Gastroesophageal sphincter (tissue), 4 donors: ENCODE data around the gene MAB21L4. TPM values are rescaled to one million over a fixed set of nuclear protein-coding genes. Genes with fewer than 3 reads are reported as not detected.

Source experiments
- ATAC-seq: fragments of 150-250 bp; one replicate; pipeline ENCODE4 v1.9.1; 2016; ENCODE audit warnings: mild to moderate bottlenecking, moderate library complexity
- H3K27ac ChIP-seq, 4 donors: fragments of 200-600 bp; sonication (generic) in 3 of 4; 1 replicate in 3 of 4; 2 replicates in 1 of 4; pipeline ENCODE4 v1.5.1; 2016 to 2019
- H3K27me3 ChIP-seq: fragments of 200-600 bp; sonication (generic); one replicate; pipeline ENCODE4 v1.5.1; 2019
- H3K36me3 ChIP-seq, 2 donors: fragments of 200-600 bp; sonication (generic); one replicate each; pipeline ENCODE4 v1.5.1; 2019; ENCODE audit warnings: control low read depth in 1 of 2
- H3K4me1 ChIP-seq, 3 donors: fragments of 200-600 bp; sonication (generic); 1 replicate in 2 of 3; 2 replicates in 1 of 3; pipeline ENCODE4 v1.5.1; 2016 to 2019; ENCODE audit warnings: control low read depth in 2 of 3
- H3K4me3 ChIP-seq, 2 donors: fragments of 200-600 bp; sonication (generic); one replicate each; pipeline ENCODE4 v1.5.1; 2019; ENCODE audit warnings: mild to moderate bottlenecking in 1 of 2, moderate library complexity in 1 of 2
- H3K9me3 ChIP-seq, 3 donors: fragments of 200-600 bp; sonication (generic); one replicate each; pipeline ENCODE4 v1.5.1; 2017 to 2019; ENCODE audit warnings: control low read depth in 2 of 3
- EP300 ChIP-seq: sonication (generic); formaldehyde crosslinking; IDR thresholded peaks from one replicate; pipeline ENCODE4 v1.6.1; 2017; ENCODE audit warnings: antibody characterized with exemption, mild to moderate bottlenecking
- POLR2A ChIP-seq, 2 donors: fragments of 450-650 bp; IDR thresholded peaks; one replicate each; pipeline ENCODE4 v1.6.1; 2017; ENCODE audit warnings: antibody characterized with exemption in 2 of 2, mild to moderate bottlenecking in 2 of 2, moderate library complexity in 1 of 2
- POLR2AphosphoS5 ChIP-seq: sonication (generic); formaldehyde crosslinking; IDR thresholded peaks from one replicate; pipeline ENCODE4 v1.6.1; 2017; ENCODE audit warnings: antibody characterized with exemption
- WGBS, 2 donors: methylation state at CpG; one replicate each; pipeline ENCODE4 v1.1.5; 2018; ENCODE audit warnings: low coverage in 1 of 2; 5-methylcytosine and 5-hydroxymethylcytosine counted together
- total RNA-seq, 4 donors: library from RNA; depleted of rRNA; stranded (reverse); fragments of >200 nt; gene quantifications; one replicate each; pipeline ENCODE4 v1.1.0, GENCODE V29; 2016
- TF ChIP-seq, protein P1 (sequence below), 4 experiments: fragments of 200-600 bp in 2 of 4; fragments of 450-650 bp in 2 of 4; sonication (generic) in 1 of 4; IDR thresholded peaks; one replicate each; pipeline ENCODE4 v1.5.1; 2017 to 2019; ENCODE audit warnings: antibody characterized with exemption in 4 of 4, mild to moderate bottlenecking in 2 of 4, moderate library complexity in 2 of 4

The MAB21L4 gene
- total RNA-seq, 4 donors from 2014 or later, result 0.27 to 9.7 (median 0.77) TPM; not detected in 1

GRCh38 chr2:240915526-240916341 is 19.8 kb upstream of the MAB21L4 start:
- 0% methylated on average over 4 of the region's 34 CpGs; no CpG with 5 or more reads in 1 of the 2 donors for WGBS, 2 donors
- Histone ChIP-seq H3K36me3 (no peaks in the 10 kb centered on the region), H3K4me3 (peak overlapping the region in 1 of 2 donors; percentile 18), H3K4me1 (peaks cover 0 to 41% (median 13%) of the 10 kb centered on the region in 3 donors), H3K9me3 (no peaks in the 10 kb centered on the region), H3K27me3 (peaks cover 60% of the 10 kb centered on the region), H3K27ac (peak overlapping the region in 1 of 4 donors; percentile 42)
- TF ChIP-seq POLR2A (IDR thresholded peaks at IDR 0.05) (no peak), EP300 (no peak), POLR2AphosphoS5 (no peak)
- TF ChIP-seq, protein P1, sequence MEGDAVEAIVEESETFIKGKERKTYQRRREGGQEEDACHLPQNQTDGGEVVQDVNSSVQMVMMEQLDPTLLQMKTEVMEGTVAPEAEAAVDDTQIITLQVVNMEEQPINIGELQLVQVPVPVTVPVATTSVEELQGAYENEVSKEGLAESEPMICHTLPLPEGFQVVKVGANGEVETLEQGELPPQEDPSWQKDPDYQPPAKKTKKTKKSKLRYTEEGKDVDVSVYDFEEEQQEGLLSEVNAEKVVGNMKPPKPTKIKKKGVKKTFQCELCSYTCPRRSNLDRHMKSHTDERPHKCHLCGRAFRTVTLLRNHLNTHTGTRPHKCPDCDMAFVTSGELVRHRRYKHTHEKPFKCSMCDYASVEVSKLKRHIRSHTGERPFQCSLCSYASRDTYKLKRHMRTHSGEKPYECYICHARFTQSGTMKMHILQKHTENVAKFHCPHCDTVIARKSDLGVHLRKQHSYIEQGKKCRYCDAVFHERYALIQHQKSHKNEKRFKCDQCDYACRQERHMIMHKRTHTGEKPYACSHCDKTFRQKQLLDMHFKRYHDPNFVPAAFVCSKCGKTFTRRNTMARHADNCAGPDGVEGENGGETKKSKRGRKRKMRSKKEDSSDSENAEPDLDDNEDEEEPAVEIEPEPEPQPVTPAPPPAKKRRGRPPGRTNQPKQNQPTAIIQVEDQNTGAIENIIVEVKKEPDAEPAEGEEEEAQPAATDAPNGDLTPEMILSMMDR (IDR thresholded peaks at IDR 0.05), result no peak
- ATAC-seq, result no peak

DNA sequence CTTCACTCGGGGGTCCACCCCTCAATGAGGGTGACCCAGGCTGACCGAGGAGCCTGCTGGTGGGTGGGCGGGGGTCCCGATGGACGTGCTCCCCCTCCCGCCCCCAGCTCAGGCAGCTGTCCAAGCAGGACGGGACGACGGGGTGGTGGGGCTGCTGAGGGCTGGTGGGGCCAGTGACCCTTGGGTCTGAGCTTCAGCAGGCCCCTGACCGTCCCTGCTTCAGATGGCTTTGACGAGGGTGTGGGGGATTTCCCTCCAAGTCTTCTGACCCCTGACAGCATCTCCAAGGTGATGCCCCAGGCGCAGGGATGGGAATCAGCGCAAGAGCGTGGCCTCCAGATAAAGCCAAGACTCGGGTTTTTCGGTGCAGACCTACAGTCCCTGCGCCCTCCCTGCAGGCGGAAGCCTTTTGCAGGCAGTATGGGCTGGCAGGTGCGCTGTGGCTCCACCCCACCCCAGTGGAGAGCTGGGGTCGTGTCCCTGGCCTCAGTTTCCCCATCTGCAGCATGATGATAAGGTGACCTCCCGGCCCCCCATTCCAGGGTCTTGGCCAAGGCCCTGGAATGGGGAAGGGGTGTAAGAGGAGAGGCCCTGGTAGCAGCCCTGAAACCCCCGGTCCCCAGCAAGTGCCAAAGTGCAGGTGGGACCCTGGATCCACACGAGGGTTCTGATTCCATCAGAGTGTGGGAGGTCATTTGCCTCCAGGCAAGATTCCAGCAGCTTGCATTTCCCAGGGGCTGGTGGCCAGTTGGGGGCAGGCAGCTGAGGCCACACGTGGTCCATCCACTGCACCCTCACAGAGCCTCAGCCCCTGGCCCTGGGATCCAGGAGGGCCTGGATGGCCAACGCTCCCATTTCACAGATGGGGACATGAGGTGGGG is 18.9 kb upstream of the MAB21L4 start:
- Histone ChIP-seq H3K27ac (no peak overlapping the region), H3K36me3 (no peaks in the 10 kb centered on the region), H3K4me1 (peaks cover 0 to 41% (median 13%) of the 10 kb centered on the region in 3 donors), H3K9me3 (no peaks in the 10 kb centered on the region), H3K27me3 (peaks cover 66% of the 10 kb centered on the region), H3K4me3 (no peak overlapping the region)
- 67% methylated on average over 3 of the region's 25 CpGs; no CpG with 5 or more reads in 1 of the 2 donors for WGBS, 2 donors
- ATAC-seq, result no peak
- TF ChIP-seq POLR2A (IDR thresholded peaks at IDR 0.05) (no peak), EP300 (no peak), POLR2AphosphoS5 (no peak)
- TF ChIP-seq, protein P1 (IDR thresholded peaks at IDR 0.05), result peak in 1 of 4 experiments; percentile 3

DNA sequence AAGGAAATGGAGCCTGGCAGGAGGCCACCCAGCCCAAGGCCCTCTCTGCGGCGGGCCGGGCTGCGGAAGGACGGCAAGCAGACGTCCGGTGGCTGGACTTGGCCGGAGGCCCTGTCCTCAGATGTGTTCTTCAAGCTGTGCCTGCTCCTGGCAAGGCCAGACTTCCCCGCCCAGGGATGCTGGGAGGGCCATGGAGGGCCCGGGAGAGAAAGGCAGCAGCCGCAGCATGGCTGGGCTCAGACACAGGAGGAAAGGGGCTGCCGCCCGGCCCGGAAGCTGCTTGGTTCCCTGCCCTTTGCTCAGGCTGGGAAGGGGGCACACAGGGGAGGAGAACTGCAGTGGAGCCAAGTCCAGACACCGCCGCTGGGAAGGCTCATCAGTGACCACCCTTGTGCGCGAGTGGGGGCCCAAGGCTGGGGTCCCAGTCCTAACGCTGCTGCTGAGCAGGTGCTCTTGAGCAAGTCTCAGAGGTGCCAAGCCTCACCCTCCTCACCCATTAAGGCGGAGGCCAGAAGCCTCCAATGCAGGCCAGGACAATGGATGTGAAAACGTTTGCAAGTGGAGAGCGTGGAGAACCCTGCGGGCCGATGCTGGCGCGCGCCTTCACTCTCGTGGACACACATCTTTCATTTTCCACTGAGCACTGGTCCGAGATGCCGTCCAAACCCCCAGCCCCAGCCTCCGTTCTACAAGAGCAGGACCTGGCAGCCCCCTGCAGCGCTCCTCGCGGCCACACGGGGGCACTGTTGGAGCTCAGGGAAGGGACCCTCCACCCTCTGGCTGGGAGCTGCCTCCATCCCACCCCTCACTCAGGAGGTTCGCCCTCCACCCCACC is 18.1 kb upstream of the MAB21L4 start:
- Histone ChIP-seq H3K27me3 (peaks cover 73% of the 10 kb centered on the region), H3K27ac (peak overlapping the region in 1 of 4 donors; percentile 59), H3K4me1 (peaks cover 0 to 41% (median 13%) of the 10 kb centered on the region in 3 donors), H3K9me3 (no peaks in the 10 kb centered on the region), H3K36me3 (no peaks in the 10 kb centered on the region), H3K4me3 (no peak overlapping the region)
- TF ChIP-seq EP300 (no peak), POLR2AphosphoS5 (no peak), POLR2A (IDR thresholded peaks at IDR 0.05) (no peak)
- TF ChIP-seq, protein P1 (IDR thresholded peaks at IDR 0.05), result peak in 3 of 4 experiments; percentile 61 to 83 (median 62)
- WGBS, 2 donors, result 27 to 33% methylated on average over 3 to 5 of the region's 36 CpGs
- ATAC-seq, result peak; percentile 67

GRCh38 chr2:240912878-240913809 is 17.2 kb upstream of the MAB21L4 start:
- Histone ChIP-seq H3K27ac (peak overlapping the region in 2 of 4 donors; percentile 10 to 59), H3K4me1 (peaks cover 0 to 41% (median 13%) of the 10 kb centered on the region in 3 donors), H3K4me3 (no peak overlapping the region), H3K27me3 (peaks cover 73% of the 10 kb centered on the region), H3K9me3 (no peaks in the 10 kb centered on the region), H3K36me3 (no peaks in the 10 kb centered on the region)
- 77% methylated on average over 2 of the region's 21 CpGs; no CpG with 5 or more reads in 1 of the 2 donors for WGBS, 2 donors
- no peak for TF ChIP-seq EP300
- TF ChIP-seq POLR2AphosphoS5, result no peak
- TF ChIP-seq POLR2A (IDR thresholded peaks at IDR 0.05), result no peak
- TF ChIP-seq, protein P1 (IDR thresholded peaks at IDR 0.05), result no peak
- no peak for ATAC-seq
